NCI-H1048 (cell line): Measurements from ENCODE around the gene GABPB2.
"Not testable (repeated sequence)": the region's sequence is repeated elsewhere in the genome, so short reads cannot be mapped to it uniquely, and the experiment has no call there.

Experiments used
- DNase-seq: peaks from one replicate; lab custom pipeline; 2025; lab: John Stamatoyannopoulos, UW

Gene GABPB2

DNA sequence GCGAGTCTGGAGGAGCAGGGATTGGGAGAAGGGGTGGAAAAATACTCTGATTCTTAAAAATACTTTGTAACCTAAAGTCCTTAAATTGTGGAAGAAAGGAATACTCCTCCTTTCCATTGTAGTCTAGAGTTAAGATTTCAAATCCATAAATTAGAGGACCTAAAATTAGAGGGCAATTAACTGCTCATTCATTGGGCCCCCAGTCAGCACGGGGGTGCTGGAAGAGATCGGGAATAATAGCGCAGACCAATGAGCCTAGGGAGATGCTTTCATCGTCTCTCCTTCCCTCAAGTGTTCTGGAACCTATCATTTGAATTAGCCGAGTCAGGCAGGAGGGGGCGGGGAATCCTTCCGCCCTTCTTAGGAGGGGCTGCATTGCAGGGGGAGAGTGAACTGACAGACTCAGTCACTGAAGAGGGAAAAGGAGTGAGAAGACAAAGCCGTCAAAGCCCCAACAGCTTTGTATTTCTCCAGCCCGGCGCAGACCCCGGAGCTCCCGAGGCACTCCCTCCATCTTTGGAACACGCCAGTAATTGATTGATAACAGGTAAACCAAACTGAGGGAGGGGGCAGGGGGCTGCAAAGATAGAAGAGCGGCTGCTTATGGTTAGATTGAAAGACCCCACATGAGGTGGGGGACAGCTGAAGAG lies 10.4 kb upstream of the GABPB2 start, which contains the start of gene MLLT11:
TSS of gene MLLT11 (plus strand) at position 391 of the 650 bp plus-strand sequence. CDS start 6,828 bp downstream, outside the sequence.
- no peak for DNase-seq

DNA sequence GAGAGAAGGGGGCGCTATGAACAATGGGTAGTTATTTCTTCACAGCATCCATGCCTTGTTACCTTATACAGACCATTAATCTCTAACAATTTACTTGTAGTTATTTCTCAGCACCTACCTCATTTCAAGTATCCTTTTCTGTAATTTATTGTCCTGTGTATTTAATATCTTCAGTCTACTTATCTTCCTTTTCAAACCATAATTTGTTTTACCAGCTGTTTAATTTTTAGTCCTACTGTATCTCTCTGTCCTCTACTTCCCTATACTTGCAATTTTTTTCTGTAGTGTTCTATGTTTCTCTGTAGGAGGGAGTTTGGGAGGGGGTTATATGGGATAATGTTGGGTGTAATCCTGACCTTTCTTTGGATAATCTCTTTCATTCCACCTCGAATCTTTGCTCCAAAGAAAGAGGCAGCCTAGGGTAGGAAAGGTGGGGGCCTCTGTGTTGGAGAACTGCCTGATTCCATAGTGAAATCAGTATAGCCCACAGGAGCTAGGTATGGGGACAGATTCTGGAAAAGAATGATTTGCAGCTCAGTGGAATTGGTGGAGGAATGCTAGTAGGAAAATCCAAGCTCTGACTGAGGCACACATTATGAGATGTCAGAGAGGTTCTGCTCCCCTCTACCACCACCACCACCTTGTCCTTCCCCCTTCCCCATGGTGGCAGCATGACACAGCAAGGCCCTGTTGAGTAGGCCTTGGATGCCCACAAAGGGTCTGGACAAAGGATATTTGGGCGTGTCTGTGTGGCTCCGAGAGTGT lies 9.7 kb upstream of the GABPB2 start:
- no peak for DNase-seq

DNA sequence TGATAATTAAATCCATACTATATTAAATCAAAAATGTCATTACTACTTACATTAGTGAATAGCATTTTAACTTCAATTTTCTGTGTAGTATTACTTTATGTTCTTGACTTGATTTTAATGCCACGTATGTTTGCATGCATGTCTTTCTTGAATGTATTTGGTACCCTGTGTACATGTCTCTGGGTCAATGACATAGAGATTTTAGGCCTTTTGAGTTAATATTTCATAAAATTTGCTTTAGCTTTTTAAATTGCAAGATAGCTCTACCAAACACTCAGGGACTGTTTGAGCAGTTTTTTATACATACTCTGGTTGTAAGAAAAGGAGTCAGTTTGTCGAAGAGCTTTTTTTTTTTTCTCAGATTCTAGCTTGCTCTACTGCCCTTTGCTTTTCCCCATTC lies 8.9 kb upstream of the GABPB2 start:
- DNase-seq: no peak

DNA sequence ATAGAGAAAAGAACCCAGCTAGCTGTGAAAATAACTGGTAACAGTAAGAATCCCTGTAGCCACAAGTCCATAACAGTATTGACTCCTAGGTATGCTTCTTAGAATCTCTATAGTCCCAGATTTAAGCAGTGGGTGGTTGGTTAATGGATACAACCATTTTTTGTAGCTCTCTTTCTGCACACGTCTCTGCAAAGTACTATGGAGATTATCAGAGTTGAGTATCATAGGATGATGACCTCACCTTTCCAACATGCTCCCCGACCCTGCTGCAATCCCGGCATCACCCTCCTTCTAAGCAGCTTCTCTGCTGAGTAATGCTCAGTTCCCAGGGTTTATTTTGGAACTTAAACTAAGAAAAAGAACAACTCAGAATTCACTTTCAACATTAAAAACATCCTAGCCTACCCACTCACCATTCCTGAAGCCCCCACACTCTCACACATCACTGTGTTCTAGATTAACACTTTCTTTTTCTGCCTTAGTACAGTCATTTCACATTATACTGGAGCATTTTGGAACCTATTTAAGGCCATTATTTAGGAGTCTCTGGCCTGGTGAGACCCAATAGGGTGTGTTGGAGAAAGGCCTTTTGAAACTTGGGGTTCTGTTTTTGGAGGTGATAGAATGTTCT lies 7.7 kb upstream of the GABPB2 start:
- no peak for DNase-seq

DNA sequence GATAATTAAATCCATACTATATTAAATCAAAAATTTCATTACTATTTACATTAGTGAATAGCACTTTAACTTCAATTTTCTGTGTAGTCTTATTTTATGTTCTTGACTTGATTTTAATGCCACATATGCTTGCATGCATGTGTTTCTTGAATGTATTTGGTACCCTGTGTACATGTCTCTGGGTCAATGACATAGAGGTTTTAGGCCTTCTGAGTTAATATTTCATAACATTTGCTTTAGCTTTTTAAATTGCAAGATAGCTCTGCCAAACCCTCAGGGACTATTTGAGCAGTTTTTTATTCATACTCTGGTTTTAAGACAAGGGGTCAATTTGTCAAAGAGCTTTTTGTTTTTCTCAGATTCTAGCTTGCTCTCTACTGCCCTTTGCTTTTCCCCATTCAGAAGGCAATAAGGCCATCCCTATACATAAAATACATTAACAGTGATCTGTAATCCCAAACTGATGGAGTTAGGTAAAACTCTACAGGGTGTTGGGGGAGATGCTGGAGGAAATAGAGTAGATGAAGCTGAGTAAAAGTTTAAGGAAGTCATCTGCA lies 5.4 kb upstream of the GABPB2 start:
- no peak for DNase-seq

DNA sequence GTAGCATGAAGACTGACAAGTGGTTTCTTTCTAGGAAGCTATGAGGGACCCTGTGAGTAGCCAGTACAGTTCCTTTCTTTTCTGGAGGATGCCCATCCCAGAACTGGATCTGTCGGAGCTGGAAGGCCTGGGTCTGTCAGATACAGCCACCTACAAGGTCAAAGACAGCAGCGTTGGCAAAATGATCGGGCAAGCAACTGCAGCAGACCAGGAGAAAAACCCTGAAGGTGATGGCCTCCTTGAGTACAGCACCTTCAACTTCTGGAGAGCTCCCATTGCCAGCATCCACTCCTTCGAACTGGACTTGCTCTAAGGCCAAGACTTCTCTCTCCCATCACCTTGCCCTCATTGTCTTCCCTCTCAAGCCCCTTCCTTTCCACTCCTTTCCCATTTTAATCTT lies 3.4 kb upstream of the GABPB2 start:
- DNase-seq: no peak

DNA sequence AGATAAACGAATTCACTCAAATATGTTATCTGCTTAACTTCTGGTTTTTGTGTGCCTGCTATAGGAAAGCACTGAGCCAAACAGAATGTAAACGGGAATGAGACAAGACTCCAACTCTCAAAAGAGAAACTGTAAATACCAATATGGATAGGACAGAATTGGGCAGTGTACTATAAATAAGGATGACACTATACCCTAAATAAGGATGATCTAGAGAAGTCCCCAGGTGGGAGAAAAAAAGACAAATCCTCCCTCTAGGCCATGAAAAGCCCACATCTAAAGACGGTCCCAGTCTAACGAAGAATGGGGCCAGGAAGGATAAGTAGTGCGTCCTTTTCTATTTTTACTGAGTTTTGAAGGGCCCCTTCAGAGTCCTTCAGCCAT lies 1.5 kb upstream of the GABPB2 start:
- DNase-seq: no peak

DNA sequence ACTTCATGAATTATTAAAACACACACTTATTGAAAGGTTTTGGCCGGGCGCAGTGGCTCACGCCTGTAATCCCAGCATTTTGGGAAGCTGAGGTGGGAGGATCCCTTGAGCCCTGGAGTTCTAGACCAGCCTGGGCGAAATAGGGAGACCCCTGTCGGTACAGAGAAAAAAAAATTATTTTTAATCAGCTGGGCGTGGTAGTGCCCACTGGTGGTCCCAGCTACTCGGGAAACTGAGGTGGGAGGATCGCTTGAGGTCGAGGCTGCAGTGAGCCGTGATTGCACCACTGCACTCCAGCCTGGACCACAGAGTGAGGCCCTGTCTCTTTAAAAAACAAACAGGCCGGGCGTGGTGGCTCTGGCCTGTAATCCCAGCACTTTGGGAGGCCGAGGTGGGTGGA lies 1.7 kb downstream of the GABPB2 start:
- no peak for DNase-seq

DNA sequence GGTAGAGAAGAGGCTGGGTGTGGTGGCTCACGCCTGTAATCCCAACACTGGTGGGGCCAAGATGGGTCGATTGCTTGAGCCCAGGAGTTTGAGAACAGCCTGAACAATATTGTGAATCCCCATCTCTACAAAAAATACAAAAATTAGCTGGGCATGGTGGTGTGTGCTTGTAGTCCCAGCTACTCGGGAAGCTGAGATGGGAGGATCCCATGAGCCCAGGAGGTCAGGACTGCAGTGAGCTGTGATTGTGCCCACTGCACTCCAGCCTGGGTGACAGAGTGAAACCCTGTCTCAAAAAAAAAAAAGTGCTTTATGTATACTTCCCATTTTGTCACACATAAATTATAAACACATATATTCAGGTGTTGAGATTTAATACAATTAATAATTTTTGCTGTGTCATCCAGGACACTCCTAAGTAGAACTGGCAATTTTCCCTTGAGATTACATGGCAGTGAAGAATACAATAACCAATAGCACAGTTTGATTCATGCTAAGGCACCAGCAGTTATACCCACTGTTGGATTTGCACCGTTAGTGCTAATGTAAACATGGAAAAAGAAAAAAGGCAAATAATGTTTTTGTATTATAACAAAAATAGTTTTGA lies 15.5 kb downstream of the GABPB2 start:
- no peak for DNase-seq

DNA sequence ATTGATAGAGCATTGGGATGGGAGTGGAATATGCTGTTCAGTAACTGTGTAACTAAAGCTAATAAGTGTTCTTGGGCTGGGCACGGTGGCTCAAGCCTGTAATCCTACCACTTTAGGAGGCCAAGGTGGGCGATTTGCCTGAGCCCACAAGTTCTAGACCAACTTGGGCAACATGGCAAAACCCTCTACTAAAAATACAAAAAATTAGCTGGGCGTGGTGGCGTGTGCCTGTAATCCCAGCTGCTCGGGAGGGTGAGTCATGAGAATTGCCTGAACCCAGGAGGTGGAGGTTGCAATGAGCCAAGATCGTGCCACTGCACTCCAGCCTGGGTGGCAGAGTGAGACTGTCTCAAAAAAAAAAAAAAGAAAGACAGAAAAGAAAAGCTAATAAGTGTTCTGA lies 26.9 kb downstream of the GABPB2 start:
- not testable (repeated sequence) for DNase-seq

DNA sequence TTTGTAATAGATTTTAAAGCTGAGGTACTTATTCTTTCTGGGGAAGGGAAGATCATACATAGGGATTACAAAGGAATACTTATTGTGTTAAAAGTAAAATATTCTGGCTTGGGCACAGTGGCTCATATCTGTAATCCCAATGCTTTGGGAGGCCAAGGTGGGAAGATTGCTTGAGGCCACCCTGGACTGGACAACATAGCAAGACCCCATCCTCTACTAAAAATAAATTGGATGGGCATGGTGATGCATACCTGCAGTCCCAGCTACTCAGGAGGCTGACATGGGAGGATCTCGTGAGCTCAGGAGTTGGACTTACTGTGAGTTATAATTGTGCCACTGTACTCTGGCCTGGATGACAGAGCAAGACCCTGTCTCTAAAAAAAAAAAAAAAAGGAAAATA lies 27.6 kb downstream of the GABPB2 start:
- DNase-seq: no peak

DNA sequence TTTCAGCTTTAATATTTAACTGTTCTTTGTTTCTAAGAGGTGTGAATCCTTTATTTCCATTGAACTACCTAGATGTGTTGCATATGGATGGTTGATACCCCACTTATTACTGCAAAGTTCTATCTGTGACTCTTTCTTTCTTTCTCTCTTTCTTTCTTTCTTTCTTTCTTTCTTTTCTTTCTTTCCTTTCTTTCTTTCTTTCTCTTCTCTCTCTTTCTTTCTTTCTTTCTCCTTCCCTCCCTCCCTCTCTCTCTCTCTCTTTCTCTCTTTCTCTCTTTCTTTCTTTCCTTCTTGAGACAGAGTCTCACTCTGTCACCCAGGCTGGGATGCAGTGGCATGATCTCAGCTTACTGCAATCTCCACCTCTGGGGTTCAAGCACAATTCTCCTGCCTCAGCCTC lies 34.1 kb downstream of the GABPB2 start:
- DNase-seq: no peak

DNA sequence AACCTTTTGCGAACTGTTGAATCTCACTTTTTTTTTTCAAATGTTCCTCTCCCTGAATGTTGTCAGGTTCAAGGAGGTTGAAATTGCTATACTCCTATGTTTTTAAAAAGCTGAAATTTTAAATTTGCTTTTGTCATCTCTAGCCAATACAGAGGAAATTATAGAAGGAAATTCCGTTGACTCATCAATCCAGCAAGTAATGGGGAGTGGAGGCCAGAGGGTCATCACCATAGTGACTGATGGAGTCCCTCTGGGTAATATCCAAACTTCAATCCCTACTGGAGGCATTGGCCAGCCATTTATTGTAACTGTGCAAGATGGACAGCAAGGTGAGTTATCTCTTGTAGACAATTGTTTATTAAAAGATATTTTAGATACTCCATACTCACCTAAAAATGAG lies 36.3 kb downstream of the GABPB2 start:
- no peak for DNase-seq

DNA sequence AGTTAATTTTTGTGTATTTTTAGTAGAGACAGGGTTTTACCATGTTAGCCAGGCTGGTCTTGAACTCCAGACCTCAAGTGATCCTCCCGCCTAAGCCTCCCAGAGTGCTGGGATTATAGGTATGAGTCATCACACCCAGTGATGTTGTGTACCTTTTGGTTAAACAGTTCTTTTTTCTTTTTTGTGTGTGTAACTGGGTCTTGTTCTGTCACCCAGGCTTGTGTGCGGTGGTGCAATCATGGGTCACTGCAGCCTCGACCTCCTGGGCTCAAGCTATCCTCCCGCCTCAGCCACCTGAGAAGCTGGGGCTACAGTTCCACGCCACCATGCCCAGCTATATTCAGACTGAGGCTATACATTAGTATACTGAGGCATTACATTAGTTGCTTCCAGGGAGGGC lies 37.8 kb downstream of the GABPB2 start:
- no peak for DNase-seq

DNA sequence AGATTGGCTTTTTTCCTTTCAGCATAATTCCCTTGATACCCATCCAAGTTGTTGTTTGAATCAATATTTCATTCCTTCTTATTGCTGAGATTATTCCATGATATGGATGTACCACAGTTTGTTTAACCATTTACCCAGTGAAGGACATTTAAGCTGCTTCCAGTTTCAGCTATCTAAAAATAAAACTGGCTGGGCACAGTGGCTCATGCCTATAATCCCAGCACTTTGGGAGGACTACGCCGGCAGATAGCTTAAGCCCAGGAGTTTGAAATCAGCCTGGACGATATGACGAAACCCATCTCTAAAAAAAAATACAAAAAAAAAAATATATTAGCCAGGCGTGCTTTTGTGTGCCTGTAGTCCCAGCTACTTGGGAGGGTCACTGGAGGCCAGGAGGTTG lies 43.3 kb downstream of the GABPB2 start:
- no peak for DNase-seq

DNA sequence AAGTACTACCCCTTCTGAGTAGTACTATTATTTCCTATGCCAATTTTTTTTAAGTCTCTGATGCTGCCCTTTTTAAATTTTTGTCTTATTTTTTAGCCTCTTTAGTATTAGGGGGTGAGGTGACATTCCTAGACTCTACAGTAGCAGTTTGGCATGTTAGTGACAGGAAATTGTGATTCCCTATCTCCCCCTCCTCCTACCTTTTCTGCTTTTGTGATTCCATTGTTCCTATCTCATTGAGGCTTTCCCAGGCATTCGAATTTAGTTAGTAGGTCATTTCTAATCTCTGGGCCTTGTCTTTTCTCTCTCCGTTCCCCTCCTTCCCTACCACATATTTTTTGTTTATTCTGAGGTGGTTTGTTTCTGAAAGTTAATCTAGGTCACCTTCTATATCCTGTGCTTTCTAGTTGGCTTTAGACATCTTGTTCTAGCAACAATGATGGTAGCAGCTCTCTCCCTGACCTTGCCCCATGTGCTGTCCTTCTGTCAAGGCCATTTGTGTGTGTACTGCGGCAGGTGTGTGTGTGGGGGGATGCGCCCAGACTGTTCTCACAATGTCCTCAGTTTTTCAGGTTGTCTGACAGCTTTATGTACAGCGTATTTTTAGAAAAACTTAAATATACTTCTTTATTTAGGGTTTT lies 54.3 kb downstream of the GABPB2 start:
- DNase-seq: no peak

DNA sequence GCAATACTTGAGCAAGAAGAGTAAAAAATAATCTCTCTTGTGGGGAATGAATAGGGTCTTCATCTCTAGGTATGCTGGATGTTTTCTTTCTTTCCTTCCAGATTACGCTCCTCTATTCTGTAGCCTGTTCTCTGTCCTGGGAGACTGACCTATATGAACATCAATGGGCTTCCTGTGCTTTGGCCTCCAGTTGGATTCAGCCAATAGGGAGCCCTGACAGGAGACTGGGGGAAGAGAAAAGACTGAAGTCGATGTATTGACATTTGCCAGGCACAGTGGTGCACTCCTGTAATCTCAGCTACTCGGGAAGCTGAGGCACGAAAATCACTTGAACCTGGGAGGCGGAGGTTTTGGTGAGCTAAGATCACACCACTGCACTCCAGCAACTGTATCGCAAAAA lies 58.2 kb downstream of the GABPB2 start:
- no peak for DNase-seq

DNA sequence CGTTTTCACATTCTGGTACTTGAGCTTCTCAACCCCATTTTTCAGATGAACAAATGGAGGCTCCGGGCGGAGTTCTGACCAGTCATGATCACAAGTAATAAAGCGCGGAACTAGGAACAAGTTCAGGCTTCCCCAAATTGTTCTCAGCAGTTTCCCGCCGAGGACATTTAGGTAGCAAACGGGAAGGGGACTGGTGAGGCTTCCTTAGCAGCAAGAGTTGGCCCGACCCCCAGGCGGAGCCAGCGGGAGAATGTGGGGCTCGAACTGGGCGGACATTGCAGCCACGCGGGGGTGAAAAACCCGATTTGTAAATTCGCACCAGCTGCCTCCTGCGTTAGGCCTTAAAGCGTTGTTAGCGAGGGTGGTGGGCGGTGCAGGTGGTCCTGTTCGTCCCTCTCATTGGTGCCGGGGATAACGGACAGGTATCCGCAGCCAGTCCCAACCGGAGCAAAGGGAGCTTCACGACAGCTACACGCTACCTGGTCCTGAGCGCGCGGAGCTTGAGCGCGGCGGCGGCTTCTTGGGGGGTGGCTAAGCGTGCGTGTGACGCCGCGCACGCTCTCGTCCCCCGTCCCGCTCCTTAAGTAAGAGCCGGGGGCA lies 60.5 kb downstream of the GABPB2 start:
- DNase-seq: no peak

DNA sequence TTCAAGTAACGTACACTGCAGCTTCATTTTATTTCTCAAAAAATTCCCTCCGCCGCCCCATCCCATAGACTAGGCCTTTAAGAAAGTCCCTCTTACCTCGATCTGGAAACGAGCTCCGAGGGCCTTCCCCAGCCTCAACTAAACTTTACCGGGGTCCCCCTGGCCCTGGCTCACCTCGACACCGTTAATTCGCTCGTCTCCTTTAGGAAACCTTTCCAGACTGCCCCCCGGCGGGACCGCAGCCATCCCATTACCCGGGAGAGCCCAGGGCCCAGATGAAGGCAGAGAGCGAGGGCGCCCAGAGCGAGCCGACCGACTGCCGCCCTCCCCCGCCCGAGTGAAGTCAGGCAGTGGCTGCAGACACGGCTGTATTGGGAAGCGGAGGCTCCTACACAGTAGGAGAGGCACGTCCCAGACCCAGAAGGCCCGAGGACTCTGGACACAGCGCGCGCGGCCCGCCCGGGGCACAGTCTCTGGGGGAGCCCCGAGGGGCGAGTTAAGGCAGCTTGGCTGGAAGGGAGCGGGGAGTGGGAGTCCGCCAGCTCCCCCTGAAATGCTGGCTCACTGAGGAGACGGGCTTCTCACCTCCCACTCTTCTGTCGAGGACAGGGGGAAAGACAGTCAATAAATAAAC lies 61.3 kb downstream of the GABPB2 start:
- no peak for DNase-seq

DNA sequence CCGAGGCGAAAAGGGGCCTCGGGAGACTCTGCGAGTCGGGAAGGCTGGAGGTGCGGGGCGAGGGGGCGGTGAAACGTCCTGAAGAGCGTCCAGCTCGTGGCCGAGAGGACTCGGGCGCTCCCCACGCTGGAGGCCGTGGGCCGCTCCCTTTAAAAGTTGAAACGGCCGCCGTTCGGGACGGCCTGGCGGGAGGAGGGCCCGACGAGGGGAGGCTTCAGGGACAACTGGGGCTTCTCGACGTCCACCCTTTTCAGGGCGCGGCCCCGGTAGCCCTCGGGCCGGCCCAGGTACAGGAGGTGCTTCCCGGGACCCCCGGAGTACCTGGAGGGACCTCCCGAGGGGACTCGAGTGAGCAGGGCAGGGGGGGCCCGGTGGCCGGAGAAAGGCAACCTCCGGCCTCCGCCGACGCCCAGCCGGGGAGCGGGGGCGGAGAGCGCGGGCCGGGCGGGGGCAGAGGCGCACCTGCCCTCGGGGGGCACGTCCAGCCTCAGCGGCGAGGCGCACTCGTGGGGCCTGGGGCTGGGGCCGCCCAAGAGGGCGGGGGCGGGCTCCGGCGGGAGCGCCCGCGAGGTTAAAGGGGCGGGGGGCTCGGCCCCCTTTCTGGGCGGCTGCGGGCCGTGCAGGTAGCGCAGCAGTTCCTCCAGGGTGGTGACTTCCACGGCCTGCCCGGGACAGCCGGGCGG lies 61.9 kb downstream of the GABPB2 start:
- no peak for DNase-seq
